HFFc6 (cell line): Measurements from ENCODE around the gene ABCA4. TPM values are rescaled to one million over a fixed set of nuclear protein-coding genes. Genes with fewer than 3 reads are reported as not detected.

ENCODE experiments used
- DNase-seq: peaks from one replicate; pipeline ENCODE4 v3.0.0-alpha.2; 2018
- H3K27ac Mint-ChIP-seq: 2 replicates; pipeline ENCODE4 v1.8.0; 2020; ENCODE audit warnings: mild to moderate bottlenecking, mixed read lengths
- H3K27me3 Mint-ChIP-seq: 2 replicates; pipeline ENCODE4 v1.8.0; 2021; ENCODE audit warnings: mild to moderate bottlenecking, moderate library complexity, mixed read lengths; ENCODE audit not compliant: insufficient read depth
- H3K36me3 Mint-ChIP-seq: 2 replicates; pipeline ENCODE4 v1.8.0; 2021; ENCODE audit warnings: low read depth, mixed read lengths
- H3K4me1 Mint-ChIP-seq: 2 replicates; pipeline ENCODE4 v1.8.0; 2020; ENCODE audit warnings: low read depth, mixed read lengths
- H3K4me3 Mint-ChIP-seq: 2 replicates; pipeline ENCODE4 v1.8.0; 2020; ENCODE audit warnings: mild to moderate bottlenecking, moderate library complexity, mixed read lengths
- H3K9me3 Mint-ChIP-seq: 2 replicates; pipeline ENCODE4 v1.8.0; 2020; ENCODE audit warnings: mild to moderate bottlenecking, mixed read lengths
- total RNA-seq, 6 experiments: library from RNA; stranded (reverse); fragmentation: NEBNext Ultra II Directional; extraction: Animal tissue kit (Norgen Biotek cat#: 25700); gene quantifications; 2 replicates in 1 of 6; 3 replicates in 5 of 6; pipeline ENCODE4 v1.2.3, GENCODE V29; 2021
- TF ChIP-seq, protein P1 (sequence below): fragments of 200-600 bp; sonication (generic); IDR thresholded peaks from 2 replicates; pipeline ENCODE4 v1.5.0; 2021; ENCODE audit warnings: antibody characterized with exemption, mild to moderate bottlenecking

The ABCA4 gene
- total RNA-seq, 6 experiments from 2014 or later, result 0.03 to 0.09 (median 0.05) TPM; not detected in 3

DNA sequence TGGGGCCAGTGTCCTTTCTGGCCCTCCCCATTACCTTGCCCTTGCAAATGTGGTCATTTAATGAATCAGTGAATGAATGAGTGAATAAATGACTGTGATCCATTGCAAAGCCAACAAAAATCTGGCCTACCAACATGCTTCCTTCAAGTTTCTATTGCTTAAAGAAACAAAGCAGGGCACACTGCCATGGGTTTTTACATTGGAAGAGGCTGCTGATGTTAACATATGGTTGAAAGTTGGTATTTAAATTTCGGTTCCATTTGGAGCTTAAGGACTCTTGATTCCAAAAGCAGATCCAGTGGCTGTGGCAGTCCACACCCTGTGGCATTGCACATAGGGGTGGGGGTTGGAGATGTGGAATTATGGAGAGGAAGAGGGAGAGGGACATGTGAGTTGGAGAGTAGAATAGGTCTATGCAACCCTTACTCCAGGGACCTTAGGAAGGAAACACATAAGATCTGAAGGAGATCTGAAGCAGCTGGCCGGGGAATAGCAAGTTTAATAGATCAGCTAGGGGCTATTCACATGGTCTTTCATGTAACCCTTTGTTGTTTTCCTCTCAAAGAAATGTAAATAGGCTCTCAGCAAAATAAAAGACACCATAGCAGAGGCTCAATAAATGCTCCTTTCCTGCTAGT is 7.2 kb downstream of the ABCA4 start:
- H3K36me3 Mint-ChIP-seq, result no peaks in the 10 kb centered on the region
- no peak overlapping the region for H3K27ac Mint-ChIP-seq
- peaks cover 25% of the 10 kb centered on the region for H3K27me3 Mint-ChIP-seq
- peaks cover 35% of the 10 kb centered on the region for H3K4me1 Mint-ChIP-seq
- no peak overlapping the region for H3K4me3 Mint-ChIP-seq
- H3K9me3 Mint-ChIP-seq, result no peaks in the 10 kb centered on the region
- no peak for DNase-seq
- TF ChIP-seq, protein P1, sequence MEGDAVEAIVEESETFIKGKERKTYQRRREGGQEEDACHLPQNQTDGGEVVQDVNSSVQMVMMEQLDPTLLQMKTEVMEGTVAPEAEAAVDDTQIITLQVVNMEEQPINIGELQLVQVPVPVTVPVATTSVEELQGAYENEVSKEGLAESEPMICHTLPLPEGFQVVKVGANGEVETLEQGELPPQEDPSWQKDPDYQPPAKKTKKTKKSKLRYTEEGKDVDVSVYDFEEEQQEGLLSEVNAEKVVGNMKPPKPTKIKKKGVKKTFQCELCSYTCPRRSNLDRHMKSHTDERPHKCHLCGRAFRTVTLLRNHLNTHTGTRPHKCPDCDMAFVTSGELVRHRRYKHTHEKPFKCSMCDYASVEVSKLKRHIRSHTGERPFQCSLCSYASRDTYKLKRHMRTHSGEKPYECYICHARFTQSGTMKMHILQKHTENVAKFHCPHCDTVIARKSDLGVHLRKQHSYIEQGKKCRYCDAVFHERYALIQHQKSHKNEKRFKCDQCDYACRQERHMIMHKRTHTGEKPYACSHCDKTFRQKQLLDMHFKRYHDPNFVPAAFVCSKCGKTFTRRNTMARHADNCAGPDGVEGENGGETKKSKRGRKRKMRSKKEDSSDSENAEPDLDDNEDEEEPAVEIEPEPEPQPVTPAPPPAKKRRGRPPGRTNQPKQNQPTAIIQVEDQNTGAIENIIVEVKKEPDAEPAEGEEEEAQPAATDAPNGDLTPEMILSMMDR, result no peak

DNA sequence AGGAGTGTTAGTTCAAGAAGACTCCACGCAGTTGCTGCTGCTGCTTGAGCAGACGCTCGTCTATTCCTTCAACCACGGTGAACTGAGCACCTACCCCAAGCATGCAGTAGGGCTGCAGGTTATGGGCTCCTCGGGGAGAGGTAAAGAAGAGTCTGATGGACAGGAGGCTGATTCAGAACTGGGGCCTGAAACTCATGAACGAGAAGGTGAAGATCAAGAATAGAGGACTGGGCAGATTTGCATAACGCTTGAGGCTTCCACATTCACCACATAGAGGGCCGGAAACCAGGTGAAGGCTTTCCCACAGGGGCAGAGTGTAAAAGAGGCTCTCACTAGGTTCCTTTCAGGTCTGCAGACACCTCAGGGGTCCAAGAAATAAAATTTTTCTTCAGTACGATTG is 9.1 kb downstream of the ABCA4 start:
- DNase-seq, result no peak
- Mint-ChIP-seq H3K27ac (no peak overlapping the region), H3K36me3 (no peaks in the 10 kb centered on the region), H3K27me3 (peaks cover 29% of the 10 kb centered on the region), H3K4me3 (no peak overlapping the region), H3K9me3 (no peaks in the 10 kb centered on the region), H3K4me1 (peaks cover 28% of the 10 kb centered on the region)
- TF ChIP-seq, protein P1, result no peak

DNA sequence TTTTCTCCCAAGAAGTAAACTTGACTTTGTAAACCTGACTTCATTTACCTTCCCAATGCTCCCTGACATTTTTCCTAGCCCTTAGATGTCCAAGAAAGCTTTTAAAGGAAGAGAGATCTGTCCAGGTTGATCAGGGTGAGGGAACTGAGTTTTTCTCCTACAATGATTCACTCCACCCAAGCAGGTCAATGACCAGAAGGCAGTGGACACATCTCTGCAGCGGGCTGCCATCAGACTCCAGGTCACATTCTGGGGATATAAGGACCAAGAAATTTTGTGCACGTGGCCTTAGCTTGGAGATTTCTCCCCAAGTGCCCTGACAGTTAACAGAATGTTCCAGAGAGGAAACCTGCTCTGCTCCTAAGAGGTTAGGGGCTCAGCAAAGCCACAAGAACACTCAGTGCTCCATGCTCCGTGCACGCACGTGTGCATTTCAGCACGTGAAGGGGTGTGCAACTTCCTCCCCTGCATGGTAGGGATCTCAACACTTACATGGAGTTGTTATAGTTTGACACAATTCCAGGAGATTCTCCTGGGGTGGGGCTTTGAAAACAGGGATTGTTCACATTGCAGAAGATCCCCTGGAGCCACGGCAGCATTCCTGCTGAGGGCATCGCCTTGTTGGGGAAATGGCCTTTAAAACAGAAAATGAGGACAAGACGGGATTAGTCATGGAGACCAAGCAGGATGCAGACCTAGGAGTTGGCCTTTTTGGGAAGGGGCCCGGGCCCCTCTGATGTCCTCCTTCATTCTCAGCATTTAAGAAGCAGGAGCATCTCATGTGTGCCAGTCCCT is 9.8 kb downstream of the ABCA4 start:
- DNase-seq, result no peak
- TF ChIP-seq, protein P1, result no peak
- Mint-ChIP-seq H3K27ac (no peak overlapping the region), H3K9me3 (no peaks in the 10 kb centered on the region), H3K36me3 (no peaks in the 10 kb centered on the region), H3K27me3 (peaks cover 26% of the 10 kb centered on the region), H3K4me1 (peaks cover 28% of the 10 kb centered on the region), H3K4me3 (no peak overlapping the region)

DNA sequence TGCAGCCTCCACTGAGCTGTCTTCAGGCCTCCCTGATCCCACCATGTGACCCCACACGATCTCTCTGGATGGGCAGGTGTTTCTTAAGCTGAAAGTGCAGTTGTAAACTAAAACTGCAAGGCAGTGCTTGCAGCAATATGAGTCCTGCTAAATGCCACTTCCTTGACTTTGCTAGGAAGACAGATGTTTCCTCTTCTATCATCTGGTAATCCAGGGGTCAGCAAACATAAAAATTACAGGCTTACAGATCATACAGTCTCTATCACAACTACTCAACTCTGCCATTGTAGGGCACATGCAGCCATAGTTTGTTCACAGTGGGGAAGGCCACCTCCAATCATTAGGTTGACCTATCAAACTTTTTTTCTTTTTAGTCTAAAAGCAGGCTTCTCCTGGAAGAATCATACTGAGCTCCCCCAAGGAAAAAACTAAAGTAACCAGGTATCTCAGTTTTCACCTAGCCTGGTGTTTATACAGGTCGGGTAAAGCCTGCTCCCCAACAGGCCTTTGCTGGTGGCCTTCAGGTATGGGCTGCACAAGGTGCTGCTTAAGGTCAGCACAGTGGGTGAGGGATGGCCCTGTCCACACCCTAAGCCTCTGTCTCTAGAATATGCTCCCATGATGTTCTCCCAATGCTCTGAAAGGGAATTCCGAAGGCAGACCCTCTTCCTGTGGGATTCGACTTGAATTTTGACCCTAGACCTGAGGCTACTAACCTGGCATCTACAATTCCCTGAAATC is 10.8 kb downstream of the ABCA4 start:
- DNase-seq, result no peak
- Mint-ChIP-seq H3K27me3 (peaks cover 22% of the 10 kb centered on the region), H3K36me3 (no peaks in the 10 kb centered on the region), H3K27ac (no peak overlapping the region), H3K4me3 (no peak overlapping the region), H3K4me1 (peaks cover 25% of the 10 kb centered on the region), H3K9me3 (no peaks in the 10 kb centered on the region)
- TF ChIP-seq, protein P1, result no peak

DNA sequence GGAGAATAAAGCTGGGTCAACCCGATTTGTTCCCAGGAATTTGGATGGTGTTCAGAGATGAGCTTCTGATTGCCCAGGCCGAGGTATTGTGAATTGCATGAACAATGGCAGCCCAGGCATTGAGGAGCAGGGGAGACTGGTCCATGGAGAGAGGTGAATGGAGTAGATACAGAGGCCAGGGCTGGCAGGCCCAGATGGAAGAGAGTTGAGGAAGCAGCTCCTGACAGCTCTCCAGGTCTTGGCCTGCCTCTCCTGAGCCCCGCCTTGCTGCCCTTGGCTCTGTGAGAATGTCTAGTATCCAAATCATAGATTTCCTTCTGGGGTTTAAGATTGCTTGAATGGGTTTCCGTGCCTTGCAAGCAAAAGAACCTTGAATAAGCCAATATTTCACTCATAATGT is 11.5 kb downstream of the ABCA4 start:
- H3K9me3 Mint-ChIP-seq, result no peaks in the 10 kb centered on the region
- no peak overlapping the region for H3K4me3 Mint-ChIP-seq
- H3K4me1 Mint-ChIP-seq, result peaks cover 25% of the 10 kb centered on the region
- H3K36me3 Mint-ChIP-seq, result no peaks in the 10 kb centered on the region
- no peak overlapping the region for H3K27ac Mint-ChIP-seq
- TF ChIP-seq, protein P1, result no peak
- peaks cover 19% of the 10 kb centered on the region for H3K27me3 Mint-ChIP-seq
- no peak for DNase-seq
